ENCODE data around the gene IFT81. TPM values are rescaled to one million over a fixed set of nuclear protein-coding genes. Genes with fewer than 3 reads are reported as not detected.

The IFT81 gene
- total and polyA plus RNA-seq, 2 donors (not counting 3 experiments of a cell fraction or from before 2014, with no cell fraction given), result 2.4 to 9.8 TPM

DNA sequence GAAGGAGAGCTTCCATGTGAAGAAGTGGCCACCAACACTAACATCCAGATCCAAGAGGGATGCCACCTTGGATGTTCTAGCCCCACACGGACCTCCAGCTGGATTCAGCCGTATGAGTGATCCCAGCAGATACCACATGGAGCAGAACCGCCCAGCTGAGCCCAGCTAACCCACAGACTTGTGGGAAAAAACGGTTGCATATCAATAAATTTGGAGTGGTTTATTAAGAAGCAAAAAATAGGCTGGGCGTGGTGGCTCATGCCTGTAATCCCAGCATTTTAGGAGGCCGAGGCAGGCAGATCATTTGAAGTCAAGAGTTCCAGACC lies 11.9 kb upstream of the IFT81 start:
- DNase-seq (ENCODE audit: low read depth, low spot score) (no peak), FAIRE-seq (no peak)
- no peaks in the 10 kb centered on the region for H3K9me1 ChIP-seq (replicated peaks; ENCODE audit: control insufficient read depth, extremely low read depth, insufficient read depth, low read length)
- no peak overlapping the region for H2AFZ ChIP-seq (ENCODE audit: low read depth, low read length)
- no peak overlapping the region for H3K27ac ChIP-seq (ENCODE audit: insufficient read depth, low read depth, low read length)
- H3K4me3 ChIP-seq (replicated peaks in 1 of 3; ENCODE audit: insufficient read depth in 1 of 3, low read depth in 1 of 3, low read length in 3 of 3), result no peak overlapping the region
- intact Hi-C loops (cut with micrococcal nuclease), result no loop called here
- dilution Hi-C loops (cut with MboI; ENCODE audit: extremely low pct_ligation_motif_present, low sequenced_read_pairs), result no loop called here
- no TSS peak for BruUV-seq (replicated peaks)
- peaks cover 15% of the 10 kb centered on the region for H3K4me1 ChIP-seq (ENCODE audit: control insufficient read depth, extremely low read depth, insufficient read depth, low read length)
- H3K9me3 ChIP-seq (replicated peaks; ENCODE audit: control insufficient read depth, insufficient read depth, low read length), result no peaks in the 10 kb centered on the region
- no peak overlapping the region for H3K9ac ChIP-seq (replicated peaks; ENCODE audit: extremely low read depth, insufficient read depth, low read length)
- TF ChIP-seq POLR2A (IDR thresholded peaks at IDR 0.05; ENCODE audit: low read depth, low read length) (no peak), MYC (IDR thresholded peaks at IDR 0.05; ENCODE audit: low read depth, low read length) (no peak), MAX (IDR thresholded peaks at IDR 0.05; ENCODE audit: insufficient read depth, insufficient read length) (no peak), JUN (IDR thresholded peaks at IDR 0.05; ENCODE audit: borderline replicate concordance, insufficient read depth, insufficient read length, low read depth) (no peak), FOS (IDR thresholded peaks at IDR 0.05; ENCODE audit: borderline replicate concordance, insufficient read depth, low read length) (no peak), POLR2AphosphoS5 (IDR thresholded peaks at IDR 0.05; ENCODE audit: insufficient read depth, low read depth, low read length) (no peak), EZH2 (IDR thresholded peaks at IDR 0.05; ENCODE audit: borderline replicate concordance, low read depth, low read length, severe bottlenecking) (no peak), GATA2 (IDR thresholded peaks at IDR 0.05; ENCODE audit: insufficient read depth, insufficient read length, low read depth, low read length) (no peak)
- TF ChIP-seq, protein P1, sequence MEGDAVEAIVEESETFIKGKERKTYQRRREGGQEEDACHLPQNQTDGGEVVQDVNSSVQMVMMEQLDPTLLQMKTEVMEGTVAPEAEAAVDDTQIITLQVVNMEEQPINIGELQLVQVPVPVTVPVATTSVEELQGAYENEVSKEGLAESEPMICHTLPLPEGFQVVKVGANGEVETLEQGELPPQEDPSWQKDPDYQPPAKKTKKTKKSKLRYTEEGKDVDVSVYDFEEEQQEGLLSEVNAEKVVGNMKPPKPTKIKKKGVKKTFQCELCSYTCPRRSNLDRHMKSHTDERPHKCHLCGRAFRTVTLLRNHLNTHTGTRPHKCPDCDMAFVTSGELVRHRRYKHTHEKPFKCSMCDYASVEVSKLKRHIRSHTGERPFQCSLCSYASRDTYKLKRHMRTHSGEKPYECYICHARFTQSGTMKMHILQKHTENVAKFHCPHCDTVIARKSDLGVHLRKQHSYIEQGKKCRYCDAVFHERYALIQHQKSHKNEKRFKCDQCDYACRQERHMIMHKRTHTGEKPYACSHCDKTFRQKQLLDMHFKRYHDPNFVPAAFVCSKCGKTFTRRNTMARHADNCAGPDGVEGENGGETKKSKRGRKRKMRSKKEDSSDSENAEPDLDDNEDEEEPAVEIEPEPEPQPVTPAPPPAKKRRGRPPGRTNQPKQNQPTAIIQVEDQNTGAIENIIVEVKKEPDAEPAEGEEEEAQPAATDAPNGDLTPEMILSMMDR (IDR thresholded peaks at IDR 0.05; ENCODE audit: extremely low read depth in 1 of 2, insufficient read depth in 1 of 2, low read depth in 1 of 2, low read length in 2 of 2), result no peak
- CTCF ChIA-PET, result interaction anchor here (1.1 to 2.1 kb wide), 4 partner anchors 11 to 319 kb away, joined by 4 to 7 read pairs (median 4); no protein-coding TSS in a partner anchor
- H3K27me3 ChIP-seq (ENCODE audit: control insufficient read depth in 2 of 2, insufficient read depth in 2 of 2, low read length in 2 of 2), result no peaks in the 10 kb centered on the region
- H3K36me3 ChIP-seq (ENCODE audit: control insufficient read depth in 2 of 2, extremely low read depth in 1 of 2, insufficient read depth in 2 of 2, low read length in 2 of 2), result no peaks in the 10 kb centered on the region
- POLR2A ChIA-PET, result no interaction called here
- no peaks in the 10 kb centered on the region for H4K20me1 ChIP-seq (replicated peaks; ENCODE audit: control insufficient read depth, extremely low read depth, insufficient read depth, low read length)
- H3K4me2 ChIP-seq (ENCODE audit: insufficient read depth, low read length), result no peak overlapping the region
- H3K79me2 ChIP-seq (ENCODE audit: control insufficient read depth, insufficient read depth, low read length), result no peaks in the 10 kb centered on the region

All from endothelial cell of umbilical vein (primary cell).